ENCODE measurements around the gene HOGA1. TPM values are rescaled to one million over a fixed set of nuclear protein-coding genes. Genes with fewer than 3 reads are reported as not detected.

HOGA1 gene
- total and polyA plus RNA-seq, 7 experiments from 2014 or later, result not detected

DNA sequence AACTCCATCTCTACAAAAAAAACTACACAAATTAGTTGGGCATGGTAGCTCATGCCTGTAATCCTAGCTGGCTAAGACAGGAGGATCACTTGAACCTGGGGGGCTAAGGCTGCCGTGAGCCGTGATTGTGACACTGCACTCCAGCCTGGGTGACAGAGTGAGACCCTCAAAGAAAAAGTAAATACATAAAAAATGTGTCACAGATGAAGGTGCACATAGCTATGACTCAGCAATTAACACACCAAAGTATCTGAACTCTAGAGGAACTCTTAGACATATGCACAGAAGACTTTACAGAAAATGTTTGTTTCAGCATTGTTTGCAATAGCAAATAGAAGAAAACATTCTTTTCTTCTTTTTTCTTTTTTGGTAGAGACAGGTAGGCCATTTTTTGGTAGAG lies 13.6 kb downstream of the HOGA1 start:
- no peaks in the 10 kb centered on the region for H3K27me3 Mint-ChIP-seq
- H3K27ac Mint-ChIP-seq, result peak overlapping the region in 1 of 9 donors; percentile 10
- H3K4me3 ChIP-seq (ENCODE audit: low read length), result no peak overlapping the region
- no peaks in the 10 kb centered on the region for H3K36me3 ChIP-seq (ENCODE audit: control insufficient read depth in 2 of 3, insufficient read depth in 3 of 3, low read length in 3 of 3)
- no peaks in the 10 kb centered on the region for H3K4me1 Mint-ChIP-seq
- ATAC-seq (no peak), DNase-seq (no peak)
- no peaks in the 10 kb centered on the region for H3K4me1 ChIP-seq (ENCODE audit: control insufficient read depth in 2 of 2, insufficient read depth in 2 of 2, low read length in 2 of 2)
- H3K9me3 ChIP-seq (ENCODE audit: control insufficient read depth in 2 of 3, low read length in 3 of 3), result no peaks in the 10 kb centered on the region
- H3K4me3 Mint-ChIP-seq, result no peak overlapping the region
- CTCF ChIA-PET, result no interaction called here
- no peaks in the 10 kb centered on the region for H3K36me3 Mint-ChIP-seq
- POLR2A ChIA-PET, result no interaction called here
- H3K9me3 Mint-ChIP-seq, result no peaks in the 10 kb centered on the region
- H3K27ac ChIP-seq (ENCODE audit: low read depth, low read length), result no peak overlapping the region
- intact Hi-C loops (cut with micrococcal nuclease), result no loop called here
- no peaks in the 10 kb centered on the region for H3K27me3 ChIP-seq (ENCODE audit: control insufficient read depth in 2 of 2, insufficient read depth in 2 of 2, low read length in 2 of 2)

DNA sequence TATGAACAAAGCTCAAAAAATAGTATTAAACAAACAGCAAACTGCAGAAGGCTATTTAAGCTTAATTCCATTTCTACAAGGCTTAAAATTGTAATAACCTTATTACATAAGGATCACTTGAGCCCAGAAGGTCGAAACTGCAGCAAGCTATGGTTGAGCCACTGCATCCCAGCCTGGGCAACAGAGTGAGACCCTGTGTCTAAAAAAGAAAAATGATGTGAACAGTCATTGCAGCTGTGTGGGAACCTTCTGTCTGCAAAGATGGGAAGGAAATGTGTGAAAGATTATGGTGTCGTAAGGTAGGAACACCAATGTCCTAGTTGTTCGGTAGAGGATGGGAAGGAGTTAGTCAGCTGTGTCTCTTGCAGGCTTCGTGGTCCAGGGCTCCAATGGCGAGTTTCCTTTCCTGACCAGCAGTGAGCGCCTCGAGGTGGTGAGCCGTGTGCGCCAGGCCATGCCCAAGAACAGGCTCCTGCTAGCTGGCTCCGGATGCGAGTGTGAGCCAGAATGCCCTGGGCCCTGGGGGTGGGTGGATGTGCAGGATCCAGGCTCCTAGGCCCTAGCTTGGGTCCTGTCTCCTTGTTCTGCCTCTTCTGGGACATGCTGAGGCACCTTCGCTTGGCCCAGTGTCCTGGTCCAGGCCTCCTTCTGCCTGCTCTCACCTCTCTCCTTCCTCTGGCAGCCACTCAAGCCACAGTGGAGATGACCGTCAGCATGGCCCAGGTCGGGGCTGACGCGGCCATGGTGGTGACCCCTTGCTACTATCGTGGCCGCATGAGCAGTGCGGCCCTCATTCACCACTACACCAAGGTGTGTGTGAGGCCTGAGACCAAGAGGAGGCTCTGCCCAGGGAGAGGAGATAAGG lies 14.4 kb downstream of the HOGA1 start:
- intact Hi-C loops (cut with micrococcal nuclease), result no loop called here
- H3K36me3 ChIP-seq (ENCODE audit: control insufficient read depth in 2 of 3, insufficient read depth in 3 of 3, low read length in 3 of 3), result no peaks in the 10 kb centered on the region
- no peak overlapping the region for H3K27ac ChIP-seq (ENCODE audit: low read depth, low read length)
- ChIA-PET POLR2A (no interaction called here), CTCF (no interaction called here)
- ATAC-seq (no peak), DNase-seq (no peak)
- H3K27me3 ChIP-seq (ENCODE audit: control insufficient read depth in 2 of 2, insufficient read depth in 2 of 2, low read length in 2 of 2), result no peaks in the 10 kb centered on the region
- no peak overlapping the region for H3K4me3 ChIP-seq (ENCODE audit: low read length)
- Mint-ChIP-seq H3K4me1 (no peaks in the 10 kb centered on the region), H3K36me3 (no peaks in the 10 kb centered on the region), H3K9me3 (no peaks in the 10 kb centered on the region), H3K27me3 (no peaks in the 10 kb centered on the region), H3K27ac (no peak overlapping the region), H3K4me3 (no peak overlapping the region)
- H3K4me1 ChIP-seq (ENCODE audit: control insufficient read depth in 2 of 2, insufficient read depth in 2 of 2, low read length in 2 of 2), result no peaks in the 10 kb centered on the region
- no peaks in the 10 kb centered on the region for H3K9me3 ChIP-seq (ENCODE audit: control insufficient read depth in 2 of 3, low read length in 3 of 3)

DNA sequence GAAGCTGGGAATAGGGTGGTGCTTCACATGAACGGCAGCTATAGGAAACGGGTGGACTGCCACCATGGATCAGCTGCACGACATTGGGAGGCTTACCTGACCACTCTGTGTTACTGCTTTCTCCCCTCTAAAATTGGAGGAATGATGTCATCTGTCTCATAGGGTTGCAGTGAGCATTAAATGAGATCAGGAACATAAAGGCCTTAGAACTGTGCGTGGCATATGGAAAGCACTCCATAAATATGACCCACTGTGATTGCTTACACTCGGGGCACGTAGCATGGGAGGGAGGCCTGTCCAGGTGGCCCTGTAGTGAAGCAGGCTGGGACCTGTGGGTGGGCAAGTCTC lies 15.1 kb downstream of the HOGA1 start:
- no peaks in the 10 kb centered on the region for H3K27me3 ChIP-seq (ENCODE audit: control insufficient read depth in 2 of 2, insufficient read depth in 2 of 2, low read length in 2 of 2)
- no peaks in the 10 kb centered on the region for H3K9me3 ChIP-seq (ENCODE audit: control insufficient read depth in 2 of 3, low read length in 3 of 3)
- no peaks in the 10 kb centered on the region for H3K27me3 Mint-ChIP-seq
- no peaks in the 10 kb centered on the region for H3K4me1 Mint-ChIP-seq
- ATAC-seq (no peak), DNase-seq (no peak)
- H3K36me3 ChIP-seq (ENCODE audit: control insufficient read depth in 2 of 3, insufficient read depth in 3 of 3, low read length in 3 of 3), result no peaks in the 10 kb centered on the region
- CTCF ChIA-PET, result no interaction called here
- no peaks in the 10 kb centered on the region for H3K4me1 ChIP-seq (ENCODE audit: control insufficient read depth in 2 of 2, insufficient read depth in 2 of 2, low read length in 2 of 2)
- H3K4me3 Mint-ChIP-seq, result no peak overlapping the region
- intact Hi-C loops (cut with micrococcal nuclease), result no loop called here
- POLR2A ChIA-PET, result no interaction called here
- H3K4me3 ChIP-seq (ENCODE audit: low read length), result no peak overlapping the region
- no peak overlapping the region for H3K27ac ChIP-seq (ENCODE audit: low read depth, low read length)
- H3K9me3 Mint-ChIP-seq, result no peaks in the 10 kb centered on the region
- no peak overlapping the region for H3K27ac Mint-ChIP-seq
- H3K36me3 Mint-ChIP-seq, result no peaks in the 10 kb centered on the region

DNA sequence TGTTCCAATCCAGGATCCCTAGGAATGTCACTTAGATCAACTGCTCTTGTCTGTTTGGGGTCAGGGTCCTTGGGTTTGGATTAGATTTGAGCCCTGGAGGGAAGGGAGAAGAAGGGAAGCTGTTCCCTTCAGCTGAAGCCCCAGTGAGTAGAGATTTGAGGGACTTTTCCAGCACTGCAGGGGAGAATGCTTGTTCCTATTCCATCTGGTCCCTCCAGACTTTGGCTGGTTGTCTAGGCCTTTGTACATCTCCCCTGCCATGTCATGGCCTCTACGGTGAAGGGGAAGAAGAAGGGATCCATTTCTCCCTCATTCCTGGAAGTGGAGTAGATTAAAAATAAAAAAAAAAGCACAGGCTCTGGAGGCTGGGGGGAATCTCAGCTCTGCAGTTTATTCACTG lies 16.4 kb downstream of the HOGA1 start:
- no peaks in the 10 kb centered on the region for H3K4me1 Mint-ChIP-seq
- CTCF ChIA-PET, result no interaction called here
- Histone ChIP-seq H3K4me1 (ENCODE audit: control insufficient read depth in 2 of 2, insufficient read depth in 2 of 2, low read length in 2 of 2) (no peaks in the 10 kb centered on the region), H3K36me3 (ENCODE audit: control insufficient read depth in 2 of 3, insufficient read depth in 3 of 3, low read length in 3 of 3) (no peaks in the 10 kb centered on the region), H3K27me3 (ENCODE audit: control insufficient read depth in 2 of 2, insufficient read depth in 2 of 2, low read length in 2 of 2) (no peaks in the 10 kb centered on the region), H3K9me3 (ENCODE audit: control insufficient read depth in 2 of 3, low read length in 3 of 3) (no peaks in the 10 kb centered on the region), H3K4me3 (ENCODE audit: low read length) (no peak overlapping the region), H3K27ac (ENCODE audit: low read depth, low read length) (no peak overlapping the region)
- ATAC-seq, result no peak
- no peak overlapping the region for H3K27ac Mint-ChIP-seq
- peaks cover 0 to under 1% (median 0%) of the 10 kb centered on the region in 5 donors for H3K27me3 Mint-ChIP-seq
- H3K36me3 Mint-ChIP-seq, result no peaks in the 10 kb centered on the region
- intact Hi-C loops (cut with micrococcal nuclease), result no loop called here
- no peak for DNase-seq
- H3K4me3 Mint-ChIP-seq, result no peak overlapping the region
- POLR2A ChIA-PET, result no interaction called here
- no peaks in the 10 kb centered on the region for H3K9me3 Mint-ChIP-seq

DNA sequence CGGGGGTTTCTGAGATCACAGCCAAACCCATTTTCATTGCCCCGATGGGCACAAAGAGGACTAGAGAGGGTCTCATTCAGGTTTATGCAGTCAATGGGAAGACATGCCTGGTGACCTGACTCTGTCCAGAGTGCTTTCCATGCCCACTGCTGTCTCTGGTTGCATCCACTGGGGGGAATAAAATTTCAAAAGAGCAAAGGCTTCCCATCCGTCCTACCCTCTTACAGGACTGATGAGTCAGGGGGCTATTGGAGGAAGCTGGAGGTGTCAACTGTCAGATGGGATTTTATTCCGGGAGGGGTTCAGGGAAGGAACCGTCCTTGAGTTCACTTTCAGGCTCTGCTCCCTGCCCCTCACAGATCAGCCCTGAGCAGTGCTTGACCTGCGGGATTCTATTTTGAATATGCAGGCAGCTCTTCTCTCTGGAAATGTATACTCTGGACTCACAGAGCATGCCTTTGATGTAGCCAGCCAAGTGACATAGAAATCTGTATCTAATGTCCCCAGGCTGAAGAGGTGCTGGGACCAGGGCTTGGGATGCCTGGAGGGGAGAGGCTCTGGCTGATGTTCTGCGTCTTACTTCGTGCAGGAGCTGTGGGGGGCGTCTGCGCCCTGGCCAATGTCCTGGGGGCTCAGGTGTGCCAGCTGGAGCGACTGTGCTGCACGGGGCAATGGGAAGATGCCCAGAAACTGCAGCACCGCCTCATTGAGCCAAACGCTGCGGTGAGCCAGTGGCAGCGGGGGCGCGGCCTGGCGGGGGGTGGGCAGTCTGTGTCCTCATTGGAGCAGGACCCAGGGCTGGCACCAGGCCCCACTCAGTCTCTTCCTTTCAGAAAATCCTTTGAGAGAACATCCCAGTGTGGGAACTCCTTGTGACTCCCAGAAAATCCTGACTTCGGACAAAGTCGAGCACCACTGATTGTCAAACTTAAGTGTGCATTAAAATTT lies 17.4 kb downstream of the HOGA1 start:
- Histone ChIP-seq H3K4me3 (ENCODE audit: low read length) (no peak overlapping the region), H3K27me3 (ENCODE audit: control insufficient read depth in 2 of 2, insufficient read depth in 2 of 2, low read length in 2 of 2) (no peaks in the 10 kb centered on the region), H3K4me1 (ENCODE audit: control insufficient read depth in 2 of 2, insufficient read depth in 2 of 2, low read length in 2 of 2) (no peaks in the 10 kb centered on the region), H3K9me3 (ENCODE audit: control insufficient read depth in 2 of 3, low read length in 3 of 3) (no peaks in the 10 kb centered on the region), H3K36me3 (ENCODE audit: control insufficient read depth in 2 of 3, insufficient read depth in 3 of 3, low read length in 3 of 3) (no peaks in the 10 kb centered on the region), H3K27ac (ENCODE audit: low read depth, low read length) (no peak overlapping the region)
- Mint-ChIP-seq H3K36me3 (no peaks in the 10 kb centered on the region), H3K9me3 (no peaks in the 10 kb centered on the region), H3K4me1 (no peaks in the 10 kb centered on the region), H3K27ac (no peak overlapping the region), H3K27me3 (peaks cover 0 to 5% (median 2%) of the 10 kb centered on the region in 5 donors), H3K4me3 (no peak overlapping the region)
- ATAC-seq (no peak), DNase-seq (no peak)
- intact Hi-C loops (cut with micrococcal nuclease), result no loop called here
- POLR2A ChIA-PET, result no interaction called here
- CTCF ChIA-PET, result no interaction called here

DNA sequence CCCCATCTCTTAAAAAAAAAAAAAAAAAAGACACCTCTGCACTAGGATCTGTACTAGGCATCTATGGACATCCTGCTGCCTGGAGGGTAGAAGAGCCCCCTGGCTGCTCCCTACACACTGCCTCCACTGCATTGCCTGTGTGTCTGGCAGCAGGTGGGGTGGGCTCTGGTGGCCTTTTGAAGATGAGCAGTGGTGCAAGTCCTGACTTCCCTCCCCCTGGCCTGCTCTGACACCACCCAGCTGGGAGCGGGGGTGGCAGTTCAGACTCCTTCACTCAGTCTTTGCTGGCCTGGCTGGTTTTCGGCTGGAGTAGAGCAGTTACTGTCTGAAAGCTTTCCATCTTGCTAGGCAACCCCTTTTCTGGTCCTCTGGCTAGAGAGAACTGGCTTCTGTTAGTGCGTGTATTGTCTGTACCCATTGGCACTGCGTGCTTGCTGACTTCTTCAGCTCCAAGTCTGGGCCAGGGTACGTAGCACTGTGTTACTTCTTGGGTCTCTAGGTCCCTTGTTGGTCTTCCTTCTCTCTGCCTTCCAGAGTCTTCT lies 23.0 kb downstream of the HOGA1 start:
- Histone ChIP-seq H3K9me3 (ENCODE audit: control insufficient read depth in 2 of 3, low read length in 3 of 3) (no peaks in the 10 kb centered on the region), H3K4me3 (ENCODE audit: low read length) (no peak overlapping the region), H3K4me1 (ENCODE audit: control insufficient read depth in 2 of 2, insufficient read depth in 2 of 2, low read length in 2 of 2) (no peaks in the 10 kb centered on the region), H3K27me3 (ENCODE audit: control insufficient read depth in 2 of 2, insufficient read depth in 2 of 2, low read length in 2 of 2) (no peaks in the 10 kb centered on the region), H3K27ac (ENCODE audit: low read depth, low read length) (no peak overlapping the region), H3K36me3 (ENCODE audit: control insufficient read depth in 2 of 3, insufficient read depth in 3 of 3, low read length in 3 of 3) (no peaks in the 10 kb centered on the region)
- Mint-ChIP-seq H3K9me3 (no peaks in the 10 kb centered on the region), H3K36me3 (no peaks in the 10 kb centered on the region), H3K4me3 (no peak overlapping the region), H3K4me1 (no peaks in the 10 kb centered on the region), H3K27ac (no peak overlapping the region), H3K27me3 (peaks cover 0 to 8% (median 4%) of the 10 kb centered on the region in 5 donors)
- intact Hi-C loops (cut with micrococcal nuclease), result no loop called here
- ChIA-PET POLR2A (no interaction called here), CTCF (no interaction called here)
- DNase-seq (no peak), ATAC-seq (no peak)

Measured in naive thymus-derived CD4-positive, alpha-beta T cell (primary cell).